H1 (cell line): ENCODE data around the gene C19orf44.

Experiments
- BRCA1 ChIP-seq: IDR thresholded peaks from 2 replicates; pipeline ENCODE4 v1.6.1; 2012; ENCODE audit warnings: low read depth, low read length, improper control_type of control experiment
- GTF2F1 ChIP-seq: IDR thresholded peaks from 2 replicates; pipeline ENCODE4 v1.6.1; 2012; ENCODE audit warnings: low read depth, low read length, improper control_type of control experiment, borderline replicate concordance
- POLR2AphosphoS5 ChIP-seq: IDR thresholded peaks from 2 replicates; pipeline ENCODE4 v1.6.1; 2011; ENCODE audit warnings: low read depth, low read length
- RAD21 ChIP-seq, 2 experiments: IDR thresholded peaks in 1 of 2; conservative IDR thresholded peaks in 1 of 2; 2 replicates each; pipeline ENCODE4 v1.6.1; 2011; ENCODE audit warnings: low read depth in 2 of 2, low read length in 2 of 2, improper control_type of control experiment in 1 of 2, inconsistent platforms in 1 of 2, mild to moderate bottlenecking in 1 of 2, moderate library complexity in 1 of 2
- SUZ12 ChIP-seq: fragments of 200-600 bp; sonication (generic); IDR thresholded peaks from 2 replicates; pipeline ENCODE4 v1.6.1; 2012; ENCODE audit warnings: mild to moderate bottlenecking, inconsistent platforms, low read length, moderate library complexity, mixed read lengths
- YY1 ChIP-seq: IDR thresholded peaks from 2 replicates; pipeline ENCODE4 v1.6.1; 2011; ENCODE audit warnings: low read depth, mild to moderate bottlenecking, low read length
- TF ChIP-seq, protein P1 (sequence below), 3 experiments: IDR thresholded peaks; 1 replicate in 2 of 3; 2 replicates in 1 of 3; pipeline versions ENCODE4 v1.5.1 to v1.6.1; 2011; ENCODE audit warnings: low read length in 3 of 3, mild to moderate bottlenecking in 3 of 3, inconsistent platforms in 2 of 3, low read depth in 1 of 3, moderate library complexity in 1 of 3; ENCODE audit not compliant: insufficient read depth in 1 of 3; ENCODE audit errors: control extremely low read depth in 1 of 3

DNA sequence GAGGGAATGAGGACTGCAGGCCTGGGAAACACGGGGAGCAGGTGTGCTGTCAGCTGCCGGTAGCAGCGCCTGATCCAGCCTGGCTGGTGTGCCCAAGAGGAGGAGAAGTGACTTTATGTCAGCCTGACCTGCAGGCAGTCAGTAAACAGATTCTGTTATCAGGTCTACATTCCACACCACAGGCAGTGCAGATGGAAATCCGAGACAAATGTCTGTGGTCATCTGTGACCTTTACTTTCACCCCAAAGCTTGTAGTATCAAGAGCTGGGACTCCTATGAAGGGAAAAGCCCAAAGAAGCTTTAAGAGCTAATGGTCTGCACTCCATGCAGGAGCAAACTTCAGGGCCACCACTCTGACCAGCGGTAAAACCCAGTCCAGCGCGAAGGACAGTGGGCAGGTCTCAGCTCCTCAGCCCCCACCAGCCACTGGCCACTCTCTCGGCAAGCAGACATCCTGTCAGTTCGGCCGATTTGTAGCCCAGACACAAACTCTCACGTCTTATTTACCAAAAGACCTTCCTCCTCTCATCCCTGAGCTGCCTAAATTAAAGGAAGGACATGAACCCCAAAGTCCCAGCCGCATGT lies 32.1 kb upstream of the C19orf44 start:
- TF ChIP-seq POLR2AphosphoS5 (no peak), YY1 (no peak), BRCA1 (no peak), GTF2F1 (no peak), RAD21 (IDR thresholded peaks at IDR 0.05 in 1 of 2, conservative IDR thresholded peaks at IDR 0.05 in 1 of 2; ENCODE audit: low read depth in 2 of 2, low read length in 2 of 2) (no peak), SUZ12 (no peak)
- TF ChIP-seq, protein P1, sequence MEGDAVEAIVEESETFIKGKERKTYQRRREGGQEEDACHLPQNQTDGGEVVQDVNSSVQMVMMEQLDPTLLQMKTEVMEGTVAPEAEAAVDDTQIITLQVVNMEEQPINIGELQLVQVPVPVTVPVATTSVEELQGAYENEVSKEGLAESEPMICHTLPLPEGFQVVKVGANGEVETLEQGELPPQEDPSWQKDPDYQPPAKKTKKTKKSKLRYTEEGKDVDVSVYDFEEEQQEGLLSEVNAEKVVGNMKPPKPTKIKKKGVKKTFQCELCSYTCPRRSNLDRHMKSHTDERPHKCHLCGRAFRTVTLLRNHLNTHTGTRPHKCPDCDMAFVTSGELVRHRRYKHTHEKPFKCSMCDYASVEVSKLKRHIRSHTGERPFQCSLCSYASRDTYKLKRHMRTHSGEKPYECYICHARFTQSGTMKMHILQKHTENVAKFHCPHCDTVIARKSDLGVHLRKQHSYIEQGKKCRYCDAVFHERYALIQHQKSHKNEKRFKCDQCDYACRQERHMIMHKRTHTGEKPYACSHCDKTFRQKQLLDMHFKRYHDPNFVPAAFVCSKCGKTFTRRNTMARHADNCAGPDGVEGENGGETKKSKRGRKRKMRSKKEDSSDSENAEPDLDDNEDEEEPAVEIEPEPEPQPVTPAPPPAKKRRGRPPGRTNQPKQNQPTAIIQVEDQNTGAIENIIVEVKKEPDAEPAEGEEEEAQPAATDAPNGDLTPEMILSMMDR (IDR thresholded peaks at IDR 0.05; ENCODE audit: control extremely low read depth in 1 of 3, insufficient read depth in 1 of 3, low read depth in 1 of 3, low read length in 3 of 3): no peak
